Measurements from ENCODE around the gene ZFP3.

GRCh38 chr17:5110816-5111215, 32.5 kb downstream of the ZFP3 start:
- TF ChIP-seq YY1 (IDR thresholded peaks at IDR 0.05; ENCODE audit: insufficient read depth, insufficient read length) = no peak
- no peak for TF ChIP-seq ZNF274 (IDR thresholded peaks at IDR 0.05; ENCODE audit: low read depth, low read length)
- TF ChIP-seq SUZ12 (IDR thresholded peaks at IDR 0.05; ENCODE audit: extremely low read depth, insufficient read depth, insufficient read length) = no peak
